ENCODE measurements around the gene FGF14.

FGF14 gene

DNA sequence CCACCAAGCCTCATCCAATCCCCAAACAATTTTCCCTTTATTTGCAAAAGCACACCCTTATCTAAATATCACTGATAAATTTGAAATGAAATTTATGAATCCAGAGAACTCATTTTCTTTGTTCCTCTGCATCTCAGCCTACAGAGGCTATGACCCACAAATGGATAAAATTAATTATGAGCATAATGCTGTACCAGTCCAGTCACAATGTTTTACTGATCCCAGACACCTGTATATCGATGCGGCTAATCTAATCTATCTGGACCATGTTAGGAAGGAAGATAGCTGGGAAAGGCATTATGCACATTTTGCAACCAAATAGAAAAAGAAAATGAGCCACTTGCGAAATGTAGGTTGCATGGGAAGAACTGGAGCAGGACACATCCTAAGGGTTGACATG lies 150.0 kb downstream of the FGF14 start:
- DNase-seq (ENCODE audit: low read depth in 2 of 2): no peak

- DNase-seq (ENCODE audit: low read depth in 2 of 2): no peak
Observed at GRCh38 chr13:102250448-102250847, 151.4 kb downstream of the FGF14 start.

GRCh38 chr13:102244607-102245227 lies 157.1 kb downstream of the FGF14 start:
- DNase-seq (ENCODE audit: low read depth in 2 of 2): no peak

DNA sequence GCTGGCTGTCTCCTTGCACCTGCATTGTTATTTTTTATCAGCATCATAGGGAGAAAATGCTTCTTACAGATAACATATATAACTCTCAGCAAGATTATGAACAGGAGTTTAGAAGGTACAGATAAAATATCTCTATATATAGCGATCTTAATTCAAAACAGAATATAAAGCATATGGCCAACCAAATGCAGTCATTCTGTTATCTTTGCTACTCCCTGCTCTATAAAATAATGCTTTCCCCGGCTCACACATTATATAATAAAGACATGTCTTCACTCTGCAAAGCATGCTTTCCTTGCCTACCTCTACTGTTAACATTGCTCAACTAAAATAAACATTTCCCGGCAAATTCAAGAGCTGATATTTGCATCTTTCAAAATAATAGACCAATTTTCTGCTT lies 161.7 kb downstream of the FGF14 start:
- DNase-seq (ENCODE audit: low read depth in 2 of 2): no peak

DNA sequence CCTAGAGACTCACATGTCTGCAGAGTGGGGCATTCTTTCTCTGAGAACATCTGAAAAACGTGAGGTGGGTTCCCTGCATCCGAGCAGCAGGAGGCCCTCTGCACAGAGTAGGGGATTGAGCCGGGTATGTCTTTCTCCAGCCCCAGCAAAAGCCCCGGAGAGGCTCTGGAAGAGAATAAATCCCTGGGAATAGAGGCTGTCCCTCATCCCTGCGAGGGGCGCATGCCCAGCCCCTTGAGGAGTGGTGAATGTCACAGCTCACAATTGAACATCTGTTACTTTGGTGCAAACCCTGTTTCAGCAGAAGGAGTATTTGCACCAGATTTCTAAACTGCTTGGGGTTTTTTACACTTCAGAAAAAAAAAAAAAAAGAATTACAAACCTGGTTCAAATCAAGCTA lies 164.6 kb downstream of the FGF14 start:
- no peak for DNase-seq (ENCODE audit: low read depth in 2 of 2)

DNA sequence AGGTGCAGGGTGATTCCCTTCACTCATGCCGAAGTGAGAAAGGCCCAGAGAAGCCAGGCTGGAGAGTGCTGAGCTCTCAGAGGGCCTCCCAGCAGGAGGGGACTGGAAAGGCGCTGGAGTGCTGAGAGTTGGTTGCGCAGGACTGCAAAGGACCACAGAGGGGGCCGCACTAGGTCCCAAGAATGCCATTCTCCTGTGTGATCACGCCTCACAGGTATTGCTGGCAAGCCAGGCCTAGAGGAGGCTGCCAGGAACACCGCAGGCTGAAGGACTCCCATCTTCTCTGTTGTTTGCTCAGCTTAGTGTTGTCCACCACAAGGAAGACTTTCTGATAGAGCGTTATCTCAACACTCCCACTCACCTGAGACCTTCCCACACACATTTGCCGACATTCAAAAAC lies 165.0 kb downstream of the FGF14 start:
- DNase-seq (ENCODE audit: low read depth in 2 of 2): no peak

DNA sequence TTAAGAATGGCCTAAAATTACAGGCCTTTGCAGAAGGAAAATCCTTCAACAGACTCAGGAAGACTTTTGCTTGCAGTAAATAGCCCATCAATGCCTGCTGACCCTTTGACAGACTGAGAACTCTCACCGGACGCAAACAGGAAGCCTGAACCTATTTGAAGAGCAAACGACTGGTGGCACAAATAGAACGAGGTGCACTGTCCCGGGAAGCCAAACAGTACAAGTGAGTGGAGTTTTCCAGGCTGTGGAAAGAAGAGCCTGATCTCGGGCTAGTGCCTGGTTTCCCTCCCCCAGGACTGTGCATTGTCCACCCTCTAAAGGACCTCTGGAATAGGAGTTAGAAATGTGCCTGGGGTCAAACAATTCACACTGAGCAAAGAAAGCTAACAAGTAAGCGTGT lies 165.5 kb downstream of the FGF14 start:
- DNase-seq (ENCODE audit: low read depth in 2 of 2): no peak

DNA sequence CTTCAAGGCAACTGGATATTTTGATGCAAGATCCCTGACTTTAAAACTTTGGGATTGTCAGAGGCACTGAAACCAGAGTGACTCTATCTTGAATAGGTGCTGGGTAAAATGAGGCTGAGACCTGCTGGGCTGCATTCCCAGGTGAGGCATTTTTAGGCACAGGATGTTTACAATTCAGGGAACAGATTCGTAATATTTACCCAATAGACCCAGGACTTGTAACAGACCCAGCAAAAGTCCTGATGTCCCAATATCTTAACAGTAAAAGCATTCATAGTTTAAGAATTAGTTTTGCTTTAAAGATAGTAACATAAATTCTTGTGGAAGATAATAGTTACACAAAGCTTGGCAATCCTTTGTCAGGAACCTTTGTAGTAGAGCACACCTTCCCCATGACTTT lies 166.2 kb downstream of the FGF14 start:
- no peak for DNase-seq (ENCODE audit: low read depth in 2 of 2)

- no peak for DNase-seq (ENCODE audit: low read depth in 2 of 2)
Observed at GRCh38 chr13:102234618-102235017, 167.2 kb downstream of the FGF14 start.

DNA sequence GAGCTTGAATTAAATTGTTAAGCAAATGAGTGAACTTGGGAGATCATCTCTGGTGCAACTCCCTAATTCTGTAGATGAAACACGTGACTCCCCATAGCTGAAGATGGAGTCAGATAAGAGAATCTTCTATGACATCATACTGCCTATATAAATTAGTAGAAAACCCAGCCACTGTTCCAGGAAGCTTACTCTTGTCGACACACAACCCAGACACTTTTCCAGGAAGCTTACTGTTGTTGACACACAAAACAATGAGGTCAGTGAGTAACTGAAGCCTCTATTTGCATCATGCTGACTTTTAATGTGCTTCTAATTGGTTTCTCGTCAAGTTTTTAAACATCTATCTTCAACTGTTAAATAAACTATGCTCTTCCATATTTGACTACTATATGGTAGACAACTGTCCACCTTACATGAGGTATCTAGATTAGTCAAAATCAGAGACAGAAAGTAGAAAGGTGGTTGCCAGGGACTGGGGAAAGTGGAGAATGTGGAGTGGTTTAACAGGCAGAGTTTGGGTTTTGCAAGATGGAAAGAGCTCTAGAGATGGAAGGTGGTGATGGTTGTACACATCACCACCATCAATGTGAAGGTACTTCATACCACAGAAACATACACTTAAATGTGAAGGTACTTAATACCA lies 168.2 kb downstream of the FGF14 start:
- DNase-seq (ENCODE audit: low read depth in 2 of 2): no peak

- no peak for DNase-seq (ENCODE audit: low read depth in 2 of 2)
Observed at GRCh38 chr13:102231479-102231878, 170.4 kb downstream of the FGF14 start.

GRCh38 chr13:102227741-102228140 lies 174.1 kb downstream of the FGF14 start:
- no peak for DNase-seq (ENCODE audit: low read depth in 2 of 2)

DNA sequence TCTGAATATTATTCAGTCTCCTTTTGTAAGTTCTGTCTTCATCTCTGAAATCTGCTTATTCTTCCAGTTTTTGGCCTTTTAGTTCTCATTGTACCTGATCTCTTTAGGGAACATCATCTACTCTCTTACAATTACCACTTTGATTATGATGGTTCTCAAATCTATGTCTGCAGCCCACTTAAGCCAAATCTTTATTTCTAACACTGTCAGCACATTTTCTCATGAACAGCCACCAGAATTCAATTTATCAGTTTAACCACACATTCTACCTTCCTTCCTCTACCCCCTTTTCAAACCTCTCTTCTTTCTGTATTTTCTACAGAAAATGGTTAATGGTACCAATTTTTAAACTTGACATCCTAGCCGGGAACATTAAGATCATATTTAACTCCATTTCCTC lies 175.3 kb downstream of the FGF14 start:
- no peak for DNase-seq (ENCODE audit: low read depth in 2 of 2)

- DNase-seq (ENCODE audit: low read depth in 2 of 2): no peak
Observed at GRCh38 chr13:102225892-102226291, 176.0 kb downstream of the FGF14 start.

- DNase-seq (ENCODE audit: low read depth in 2 of 2): no peak
Observed at GRCh38 chr13:102220681-102221228, 181.1 kb downstream of the FGF14 start.

GRCh38 chr13:102214956-102215355 lies 186.9 kb downstream of the FGF14 start:
- no peak for DNase-seq (ENCODE audit: low read depth in 2 of 2)

GRCh38 chr13:102212729-102213128 lies 189.1 kb downstream of the FGF14 start:
- no peak for DNase-seq (ENCODE audit: low read depth in 2 of 2)

GRCh38 chr13:102208347-102208746 lies 193.5 kb downstream of the FGF14 start:
- DNase-seq (ENCODE audit: low read depth in 2 of 2): no peak

DNA sequence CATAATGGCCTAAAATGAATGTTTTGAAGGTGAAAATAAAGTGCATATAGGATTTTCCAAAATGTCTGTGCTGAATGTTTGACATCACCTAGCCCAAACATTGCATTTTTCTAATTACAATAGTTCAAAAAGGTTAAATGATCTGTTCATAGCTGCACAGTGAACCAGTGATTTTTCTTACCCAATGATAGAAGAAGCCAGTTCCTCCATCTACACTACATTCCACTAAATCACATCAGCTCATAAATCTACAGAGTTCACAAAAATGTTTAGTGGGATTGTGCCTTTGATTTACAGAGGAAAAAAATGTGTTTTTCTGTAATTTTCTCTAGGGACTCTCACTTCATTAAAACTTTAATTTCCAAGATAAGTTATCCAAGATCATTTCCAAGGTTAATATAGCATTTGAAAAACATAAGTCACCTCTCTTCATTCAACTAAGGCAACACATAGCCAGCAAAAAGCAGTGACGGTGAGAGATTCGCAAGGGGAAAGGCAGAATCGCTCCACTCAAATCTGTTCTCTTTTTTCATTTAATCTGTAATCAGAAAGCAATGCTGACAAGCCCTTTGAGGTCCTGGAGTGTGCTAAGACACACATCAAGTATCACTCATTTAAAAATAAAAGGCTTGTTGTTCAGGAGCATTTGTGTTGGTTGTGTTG lies 194.0 kb downstream of the FGF14 start:
- DNase-seq (ENCODE audit: low read depth in 2 of 2): no peak

GRCh38 chr13:102203718-102204117 lies 198.1 kb downstream of the FGF14 start:
- no peak for DNase-seq (ENCODE audit: low read depth in 2 of 2)

- no peak for DNase-seq (ENCODE audit: low read depth in 2 of 2)
Observed at GRCh38 chr13:102198418-102199311, 203.2 kb downstream of the FGF14 start.

- DNase-seq (ENCODE audit: low read depth in 2 of 2): no peak
Observed at GRCh38 chr13:102197193-102197592, 204.7 kb downstream of the FGF14 start.
